ENCODE results near the gene PLPP4.

- no peak for TF ChIP-seq EZH2 (IDR thresholded peaks at IDR 0.05; ENCODE audit: insufficient read depth, poor library complexity, severe bottlenecking)
- no peak for TF ChIP-seq EZH2phosphoT487 (IDR thresholded peaks at IDR 0.05; ENCODE audit: insufficient read depth, low read depth)
Measured at GRCh38 chr10:120422457-120422856, 34.6 kb upstream of the PLPP4 start.

All from GM23248 (cell line).